PC-3 (cell line): ENCODE results near the gene UMODL1. TPM values are rescaled to one million over a fixed set of nuclear protein-coding genes. Genes with fewer than 3 reads are reported as not detected.

Experiments
- ATAC-seq: fragments of 200-7000 bp; cut with Tn5 transposase; 2 replicates; pipeline ENCODE4 v1.9.1; 2020; ENCODE audit warnings: mild to moderate bottlenecking, moderate library complexity
- BruUV-seq: library from RNA; stranded (reverse); fragments of 400-500 nt; replicated peaks from 2 replicates; lab custom pipeline; 2021; lab: Mats Ljungman, UMichigan
- CTCF ChIA-PET: fragments of 300-600 bp; sonication (Branson Sonifier 250); formaldehyde crosslinking; loops from one replicate; lab custom pipeline; 2022; ENCODE audit warnings: antibody characterized with exemption; lab: Charles Lee
- POLR2A ChIA-PET: fragments of 300-600 bp; sonication (Branson Sonifier 250); formaldehyde crosslinking; loops from one replicate; lab custom pipeline; 2022; ENCODE audit warnings: antibody characterized with exemption; ENCODE audit not compliant: unreplicated experiment; lab: Charles Lee
- DNase-seq: peaks from one replicate; pipeline ENCODE4 v3.0.0-alpha.2; 2015
- H2AFZ ChIP-seq: fragments of 300-600 bp; sonication (generic); 2 replicates; pipeline ENCODE4 v1.6.0; 2016; ENCODE audit warnings: antibody characterized with exemption, low read length
- H3F3A ChIP-seq: fragments of 300-600 bp; sonication (generic); one replicate; pipeline ENCODE4 v1.6.0; 2017; ENCODE audit warnings: antibody characterized with exemption, low read length, control low read depth, mild to moderate bottlenecking; ENCODE audit not compliant: unreplicated experiment
- H3K27ac ChIP-seq: fragments of 300-600 bp; sonication (generic); 2 replicates; pipeline ENCODE4 v1.5.1; 2016; ENCODE audit warnings: mild to moderate bottlenecking, low read length
- H3K27me3 ChIP-seq: fragments of 300-600 bp; sonication (generic); 2 replicates; pipeline ENCODE4 v1.6.1; 2016; ENCODE audit warnings: low read length, mixed read lengths
- H3K36me3 ChIP-seq: fragments of 300-600 bp; sonication (generic); 2 replicates; pipeline ENCODE4 v1.6.1; 2016; ENCODE audit warnings: low read depth, mixed run types, low read length, mixed read lengths
- H3K4me1 ChIP-seq: fragments of 300-600 bp; sonication (generic); 2 replicates; pipeline ENCODE4 v1.5.1; 2016; ENCODE audit warnings: low read length; ENCODE audit not compliant: insufficient read depth
- H3K4me2 ChIP-seq: fragments of 300-600 bp; sonication (generic); 2 replicates; pipeline ENCODE4 v1.6.0; 2016; ENCODE audit warnings: low read length
- H3K4me3 ChIP-seq: fragments of 300-600 bp; sonication (generic); 2 replicates; pipeline ENCODE4 v1.5.1; 2016; ENCODE audit warnings: mild to moderate bottlenecking, low read length, mixed read lengths
- H3K79me2 ChIP-seq: fragments of 300-600 bp; sonication (generic); 2 replicates; pipeline ENCODE4 v1.6.1; 2017; ENCODE audit warnings: low read length, mixed read lengths
- H3K9ac ChIP-seq: fragments of 300-600 bp; sonication (generic); 2 replicates; pipeline ENCODE4 v1.6.0; 2016; ENCODE audit warnings: mild to moderate bottlenecking, low read length
- H3K9me2 ChIP-seq: fragments of 300-600 bp; sonication (generic); replicated peaks from 2 replicates; pipeline ENCODE4 v1.6.1; 2016; ENCODE audit warnings: mixed run types, low read length, mixed read lengths
- H3K9me3 ChIP-seq: fragments of 300-600 bp; sonication (generic); 2 replicates; pipeline ENCODE4 v1.6.1; 2016; ENCODE audit warnings: low read length, mixed read lengths
- H4K20me1 ChIP-seq: fragments of 300-600 bp; sonication (generic); 2 replicates; pipeline ENCODE4 v1.6.1; 2016; ENCODE audit warnings: low read length, mixed read lengths
- EZH2 ChIP-seq: fragments of 300-600 bp; sonication (generic); IDR thresholded peaks from one replicate; pipeline ENCODE4 v1.6.1; 2017; ENCODE audit warnings: antibody characterized with exemption, mild to moderate bottlenecking, low read length; ENCODE audit not compliant: unreplicated experiment
- EZH2phosphoT487 ChIP-seq: fragments of 300-600 bp; sonication (generic); IDR thresholded peaks from 2 replicates; pipeline ENCODE4 v1.6.1; 2018; ENCODE audit warnings: mild to moderate bottlenecking, antibody characterized with exemption, low read length, borderline replicate concordance
- intact Hi-C: fragments of 100-400 bp; cut with micrococcal nuclease; formaldehyde crosslinking; loops from 2 replicates; pipeline ENCODE4 v1.9.0; 2023
- total RNA-seq: library from RNA; depleted of rRNA; stranded (reverse); fragments of >200 nt; gene quantifications from 2 replicates; pipeline ENCODE4 v1.2.3, GENCODE V29; 2014
- TF ChIP-seq, protein P1 (sequence below): fragments of 300-600 bp; sonication (generic); conservative IDR thresholded peaks from 2 replicates; pipeline ENCODE4 v1.5.1; 2017; ENCODE audit warnings: antibody characterized with exemption, low read depth, mild to moderate bottlenecking, low read length

UMODL1 gene
- total RNA-seq, 1 experiment from 2014 or later, result not detected

DNA sequence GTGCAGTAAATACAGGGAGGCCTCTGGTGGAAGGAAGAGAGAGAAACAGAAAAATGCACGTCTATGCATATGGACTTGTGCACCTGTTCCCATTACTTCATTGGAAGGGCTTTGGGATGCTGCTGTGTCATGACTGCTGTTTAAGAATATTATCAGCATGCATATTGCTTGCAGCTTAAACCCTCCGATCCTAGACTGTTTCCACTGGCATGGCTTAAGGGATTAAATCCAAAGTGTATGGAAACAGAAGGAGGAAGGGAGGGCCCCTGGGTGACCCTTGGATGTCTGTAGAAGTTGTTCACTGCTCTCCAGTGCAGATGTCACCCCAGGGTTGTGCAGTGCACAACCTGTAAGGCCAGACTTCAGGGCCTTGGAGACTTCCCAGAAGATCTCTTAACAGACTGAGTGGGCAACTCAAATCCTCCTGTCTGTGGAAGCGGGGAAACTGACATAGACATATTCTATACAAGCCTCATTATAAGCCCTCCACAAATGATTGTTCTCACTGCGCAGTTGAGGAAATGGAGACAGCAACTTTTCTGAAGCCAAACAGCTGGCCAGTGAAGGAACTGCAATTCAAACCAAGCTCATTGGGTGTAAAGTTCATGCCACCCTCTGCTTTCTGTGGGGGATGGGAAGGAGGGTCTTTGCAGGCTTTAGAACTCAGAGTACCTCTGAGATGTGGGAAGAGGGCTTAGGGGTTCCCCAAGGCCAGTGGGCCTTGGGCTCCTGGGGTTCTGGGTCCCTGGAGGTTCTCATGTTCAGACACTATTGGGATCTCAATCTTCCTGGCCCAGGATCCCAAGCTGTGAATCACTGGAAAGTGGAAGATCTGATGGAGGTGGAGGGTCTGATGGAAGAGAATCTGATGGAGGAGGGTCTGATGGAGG lies 73.8 kb downstream of the UMODL1 start:
- DNase-seq (no peak), ATAC-seq (0 out of 2 replicates have a peak, but pooled peaks have one; percentile 38)
- H3K9me2 ChIP-seq, result no peaks in the 10 kb centered on the region
- ChIA-PET CTCF (interaction anchor here (0.6 to 1.8 kb wide), 5 partner anchors 13 to 236 kb away, joined by 4 to 13 read pairs (median 5); no protein-coding TSS in a partner anchor), POLR2A (interaction anchor here (0.7 kb wide), 1 partner anchor 188 kb away, joined by 3 read pairs; no protein-coding TSS in a partner anchor)
- no peaks in the 10 kb centered on the region for H3K9me3 ChIP-seq
- no TSS peak for BruUV-seq
- H3K4me3 ChIP-seq, result no peak overlapping the region
- intact Hi-C loops, result loop anchor here (1.0 to 5.0 kb wide), 4 partner anchors 113 to 305 kb away; no protein-coding TSS in a partner anchor
- no peaks in the 10 kb centered on the region for H4K20me1 ChIP-seq
- H3F3A ChIP-seq, result no peaks in the 10 kb centered on the region
- H3K9ac ChIP-seq, result no peak overlapping the region
- H3K27me3 ChIP-seq, result no peaks in the 10 kb centered on the region
- H3K4me2 ChIP-seq, result no peak overlapping the region
- TF ChIP-seq EZH2phosphoT487 (no peak), EZH2 (no peak)
- TF ChIP-seq, protein P1, sequence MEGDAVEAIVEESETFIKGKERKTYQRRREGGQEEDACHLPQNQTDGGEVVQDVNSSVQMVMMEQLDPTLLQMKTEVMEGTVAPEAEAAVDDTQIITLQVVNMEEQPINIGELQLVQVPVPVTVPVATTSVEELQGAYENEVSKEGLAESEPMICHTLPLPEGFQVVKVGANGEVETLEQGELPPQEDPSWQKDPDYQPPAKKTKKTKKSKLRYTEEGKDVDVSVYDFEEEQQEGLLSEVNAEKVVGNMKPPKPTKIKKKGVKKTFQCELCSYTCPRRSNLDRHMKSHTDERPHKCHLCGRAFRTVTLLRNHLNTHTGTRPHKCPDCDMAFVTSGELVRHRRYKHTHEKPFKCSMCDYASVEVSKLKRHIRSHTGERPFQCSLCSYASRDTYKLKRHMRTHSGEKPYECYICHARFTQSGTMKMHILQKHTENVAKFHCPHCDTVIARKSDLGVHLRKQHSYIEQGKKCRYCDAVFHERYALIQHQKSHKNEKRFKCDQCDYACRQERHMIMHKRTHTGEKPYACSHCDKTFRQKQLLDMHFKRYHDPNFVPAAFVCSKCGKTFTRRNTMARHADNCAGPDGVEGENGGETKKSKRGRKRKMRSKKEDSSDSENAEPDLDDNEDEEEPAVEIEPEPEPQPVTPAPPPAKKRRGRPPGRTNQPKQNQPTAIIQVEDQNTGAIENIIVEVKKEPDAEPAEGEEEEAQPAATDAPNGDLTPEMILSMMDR, result no peak
- no peak overlapping the region; the same call in 1 of the 2 replicates for H2AFZ ChIP-seq
- no peak overlapping the region for H3K27ac ChIP-seq
- H3K36me3 ChIP-seq, result no peaks in the 10 kb centered on the region
- H3K79me2 ChIP-seq, result no peaks in the 10 kb centered on the region
- no peaks in the 10 kb centered on the region for H3K4me1 ChIP-seq

DNA sequence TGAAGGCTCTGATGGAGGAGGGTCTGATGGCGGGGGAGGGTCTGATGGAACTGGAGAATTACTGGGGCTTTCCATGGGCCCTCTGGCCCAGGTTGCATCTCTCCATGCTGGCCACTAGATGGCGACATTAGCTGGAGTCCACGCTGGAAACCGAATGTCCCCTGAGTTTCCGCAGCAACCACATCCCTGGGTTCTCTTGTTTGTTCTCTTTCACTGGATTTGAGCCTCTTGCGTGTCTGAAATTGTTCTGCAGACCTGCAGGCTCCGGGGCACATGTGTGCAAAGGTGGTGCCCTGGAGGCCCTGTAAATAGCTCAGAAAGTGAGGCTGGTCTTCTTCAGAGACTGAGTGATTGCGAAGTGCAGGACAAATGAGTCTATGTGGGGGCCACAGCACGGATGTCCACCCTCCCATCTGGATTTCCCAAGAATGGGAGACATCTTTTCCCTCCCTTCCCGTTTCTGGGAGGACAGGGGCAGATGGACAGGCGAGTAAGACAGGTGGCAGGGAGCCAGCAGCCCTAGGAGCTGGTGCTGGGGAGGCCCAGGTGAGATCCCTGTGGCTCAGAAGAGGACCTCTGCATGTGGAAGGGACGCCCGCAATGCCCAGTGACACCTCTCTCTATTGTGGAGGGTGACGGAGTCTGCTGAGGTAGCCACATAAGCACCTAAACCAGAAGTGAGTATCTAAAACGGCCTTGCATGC lies 74.6 kb downstream of the UMODL1 start:
- Histone ChIP-seq H3K4me3 (no peak overlapping the region), H3K9me2 (no peaks in the 10 kb centered on the region), H3K27me3 (no peaks in the 10 kb centered on the region), H4K20me1 (no peaks in the 10 kb centered on the region), H2AFZ (no peak overlapping the region), H3K27ac (no peak overlapping the region), H3F3A (no peaks in the 10 kb centered on the region), H3K4me2 (no peak overlapping the region), H3K4me1 (no peaks in the 10 kb centered on the region), H3K9ac (no peak overlapping the region), H3K79me2 (no peaks in the 10 kb centered on the region), H3K36me3 (no peaks in the 10 kb centered on the region), H3K9me3 (no peaks in the 10 kb centered on the region)
- ChIA-PET POLR2A (interaction anchor here (0.7 kb wide), 1 partner anchor 189 kb away, joined by 3 read pairs; no protein-coding TSS in a partner anchor), CTCF (interaction anchor here (0.6 to 1.8 kb wide), 5 partner anchors 88 to 236 kb away, joined by 3 to 13 read pairs (median 5); no protein-coding TSS in a partner anchor)
- intact Hi-C loops, result loop anchor here (1.0 to 5.0 kb wide), 4 partner anchors 113 to 305 kb away; no protein-coding TSS in a partner anchor
- BruUV-seq, result no TSS peak
- peak; percentile 92 for ATAC-seq
- TF ChIP-seq, protein P1, result peak; percentile 95
- TF ChIP-seq EZH2 (no peak), EZH2phosphoT487 (no peak)
- peak; percentile 77 for DNase-seq
